Epithelial cell of prostate (primary cell): ENCODE results near the gene SYNE2.
A peak's percentile ranks its signal among the peaks of the same experiment; 100 is the strongest.
"Not testable (repeated sequence)": the region's sequence is repeated elsewhere in the genome, so short reads cannot be mapped to it uniquely, and the experiment has no call there.

Source experiments
- DNase-seq: peaks from one replicate; pipeline ENCODE4 v3.0.0-alpha.2; 2011; ENCODE audit warnings: low read depth, low spot score
- H3K27ac ChIP-seq: fragments of 450-650 bp; 2 replicates; pipeline ENCODE4 v1.5.1; 2017; ENCODE audit warnings: mild to moderate bottlenecking

SYNE2 gene

DNA sequence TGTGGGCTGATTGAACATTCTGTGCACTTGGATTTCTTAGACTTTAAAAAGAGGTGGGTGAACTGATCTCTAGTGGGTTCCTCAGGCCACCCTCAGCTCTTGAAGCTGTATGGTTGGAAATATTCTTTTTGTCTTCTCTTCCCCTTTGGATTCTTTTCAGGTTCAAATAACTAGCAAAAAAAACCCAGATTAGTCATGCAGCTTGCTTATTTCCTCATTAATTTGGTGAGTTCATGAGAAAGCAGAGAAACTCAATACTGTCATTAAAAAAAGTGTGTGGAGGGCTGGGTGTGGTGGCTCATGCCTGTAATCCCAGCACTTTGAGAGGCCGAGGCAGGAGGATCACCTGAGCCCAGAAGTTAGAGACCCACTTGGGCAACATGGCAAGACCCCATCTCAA, 258.0 kb downstream of the SYNE2 start:
- no peak for DNase-seq
- H3K27ac ChIP-seq: peak overlapping the region; percentile 53

DNA sequence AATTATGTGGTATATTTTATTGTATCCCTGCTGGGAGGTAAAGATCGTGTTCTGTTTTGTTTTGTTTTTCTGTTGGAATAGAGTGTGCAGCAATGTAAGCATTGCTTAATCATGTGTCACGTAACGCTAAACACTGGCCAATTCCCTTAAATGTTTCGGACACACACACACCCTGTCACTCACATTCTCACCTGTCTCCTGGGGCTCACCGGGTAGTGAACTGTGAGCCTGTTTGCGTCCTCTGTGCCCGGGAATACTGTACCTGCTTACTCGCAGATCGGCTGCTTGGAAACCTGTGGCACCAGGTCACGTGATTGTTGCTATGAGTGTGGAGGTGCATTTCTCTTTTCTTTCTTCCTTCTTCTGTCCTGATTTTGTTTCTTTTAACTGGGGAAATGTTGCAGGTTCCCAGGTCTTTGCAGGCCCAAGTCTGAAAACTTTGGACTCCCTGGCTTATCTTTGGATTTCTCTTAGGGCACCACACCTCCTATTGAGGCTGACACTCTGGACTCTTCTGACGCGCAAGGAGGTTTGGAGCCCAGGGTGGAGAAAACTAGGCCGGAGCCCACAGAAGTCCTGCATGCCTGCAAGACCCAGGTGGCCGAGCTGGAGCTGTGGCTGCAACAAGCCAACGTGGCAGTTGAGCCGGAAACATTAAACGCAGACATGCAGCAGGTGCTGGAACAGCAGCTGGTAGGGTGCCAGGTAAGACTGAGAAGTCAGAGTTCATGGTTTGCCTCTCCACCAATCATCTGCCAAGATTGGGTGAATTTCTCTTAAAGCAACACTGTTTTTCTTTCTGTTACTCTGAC, 260.3 kb downstream of the SYNE2 start:
- H3K27ac ChIP-seq: peak overlapping the region; percentile 43
- no peak for DNase-seq

DNA sequence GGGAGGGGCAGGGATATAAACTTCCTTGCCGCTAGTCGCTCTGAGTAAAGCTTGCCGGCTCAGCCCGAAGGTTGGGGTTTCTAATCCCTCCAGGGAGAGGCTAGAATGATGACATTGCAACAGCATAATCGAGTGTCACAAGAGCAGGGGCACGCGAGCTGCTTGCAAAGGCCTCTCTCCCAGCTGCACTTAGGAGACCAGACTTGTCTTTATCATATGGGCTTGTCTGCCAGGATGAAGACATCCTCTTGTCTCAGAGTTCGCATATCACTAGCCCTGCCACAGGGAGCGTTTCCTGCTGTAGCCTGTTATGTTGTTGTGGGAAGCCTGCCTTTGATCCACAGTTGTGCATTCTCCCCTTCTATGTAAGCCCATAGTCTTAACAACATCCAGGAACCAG, 261.4 kb downstream of the SYNE2 start:
- H3K27ac ChIP-seq: peak overlapping the region; percentile 43
- no peak for DNase-seq

DNA sequence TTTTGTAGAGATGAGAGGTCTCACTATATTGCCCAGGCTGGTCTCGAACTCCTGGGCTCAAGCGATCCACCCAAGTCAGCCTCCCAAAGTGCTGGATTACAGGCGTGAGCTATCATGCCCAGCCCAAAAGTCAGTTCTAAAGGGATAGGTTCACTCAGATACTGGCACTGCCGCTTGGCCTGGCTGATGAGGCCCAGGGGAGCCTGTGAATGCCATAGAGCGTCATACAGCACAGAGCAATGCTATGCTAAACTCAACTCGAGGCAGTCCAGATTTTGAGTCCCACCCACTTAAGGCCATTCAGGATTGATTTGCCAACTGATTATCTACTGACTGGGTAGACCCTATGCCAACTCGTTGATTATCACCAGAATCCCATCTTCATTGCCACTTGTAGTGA, 262.0 kb downstream of the SYNE2 start:
- no peak overlapping the region for H3K27ac ChIP-seq
- no peak for DNase-seq

DNA sequence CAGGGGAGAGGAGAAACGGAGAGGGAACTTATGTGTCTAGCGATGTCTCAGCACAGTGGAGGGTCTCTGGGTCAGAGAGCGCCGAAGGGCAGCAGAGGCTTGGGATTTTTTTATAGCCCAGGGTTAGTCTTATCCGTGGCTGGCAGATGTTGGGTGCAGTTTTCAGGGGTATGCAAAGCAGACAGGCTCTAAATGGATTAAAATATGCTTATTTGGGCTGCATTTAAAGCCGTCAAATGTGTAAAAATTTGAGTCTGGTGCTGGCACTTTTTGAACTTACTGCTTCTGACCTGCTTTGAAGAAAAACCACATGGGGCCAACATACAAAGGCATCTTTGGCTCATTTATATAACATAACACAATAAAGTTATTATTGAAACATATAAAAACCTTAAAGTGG, 262.6 kb downstream of the SYNE2 start:
- peak overlapping the region; percentile 99 for H3K27ac ChIP-seq

DNA sequence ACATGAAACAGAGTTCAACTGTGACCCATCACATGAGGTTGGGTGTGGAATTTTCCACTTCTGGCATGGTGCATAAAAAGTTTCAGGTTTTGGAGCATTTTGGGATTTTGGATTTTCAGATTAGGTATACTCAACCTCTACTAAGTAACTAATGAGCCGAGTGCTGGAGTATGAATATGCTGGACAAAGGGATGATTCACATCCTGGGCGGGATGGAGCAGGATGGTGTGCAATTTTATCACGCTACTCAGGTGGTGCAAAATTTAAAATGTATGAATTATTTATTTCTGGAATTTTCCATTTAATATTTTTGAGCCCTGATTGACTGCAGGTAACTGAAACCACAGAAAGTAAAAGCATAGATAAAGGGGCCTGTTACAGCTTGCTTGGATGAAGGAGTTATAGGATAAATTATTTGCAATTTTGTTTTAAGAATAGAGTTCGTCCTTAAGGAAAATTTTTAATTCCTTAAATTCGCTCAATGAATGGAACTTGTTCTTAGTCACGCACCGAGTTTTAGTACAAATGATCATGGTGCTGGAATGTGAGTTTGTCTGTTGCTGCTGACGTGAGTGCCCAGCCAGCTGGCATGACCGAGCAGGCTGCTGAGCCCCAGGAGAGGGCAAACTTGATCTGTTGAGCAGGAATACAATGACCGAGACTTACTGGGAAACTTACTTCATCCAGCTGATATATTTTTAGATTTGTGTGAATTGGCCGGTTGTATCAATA, 265.0 kb downstream of the SYNE2 start:
- peak overlapping the region; percentile 99 for H3K27ac ChIP-seq
- DNase-seq: peak; percentile 89

More for the DNA sequence above, 262.6 kb downstream of the SYNE2 start:
- no peak for DNase-seq

DNA sequence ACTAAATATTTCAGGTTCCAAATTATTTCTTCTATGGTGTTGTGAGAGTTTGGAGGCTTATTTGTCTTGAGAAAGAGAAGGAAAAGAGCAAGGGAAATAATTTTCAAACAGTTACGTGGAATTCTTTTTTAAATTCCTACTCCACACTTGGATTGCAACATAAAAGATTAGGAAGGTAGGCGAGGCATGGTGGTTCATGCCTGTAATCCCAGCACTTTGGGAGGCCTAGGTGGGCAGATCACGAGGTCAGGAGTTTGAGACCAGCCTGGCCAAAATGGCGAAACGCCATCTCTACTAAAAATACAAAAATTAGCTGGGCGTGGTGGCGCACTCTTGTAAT, 265.6 kb downstream of the SYNE2 start:
- peak overlapping the region; percentile 99 for H3K27ac ChIP-seq
- DNase-seq: not testable (repeated sequence)

DNA sequence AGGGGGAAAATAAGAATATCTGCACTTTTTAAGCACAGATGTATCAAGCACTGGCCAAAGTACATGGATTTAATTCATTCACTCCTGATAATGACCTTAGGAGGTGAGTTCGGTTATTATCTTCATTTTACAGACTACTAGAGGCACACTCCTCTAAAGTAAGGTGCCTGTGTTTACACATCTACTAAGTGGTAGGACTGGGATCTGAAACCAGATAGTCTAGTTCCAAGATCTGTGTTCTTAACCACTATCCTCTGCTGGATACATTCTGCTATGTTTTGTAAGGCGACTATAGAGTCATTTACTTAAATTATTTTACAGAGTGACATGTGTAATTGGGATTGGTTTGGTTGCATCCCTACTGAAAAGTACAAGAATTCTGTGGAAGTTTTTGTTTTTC, 266.1 kb downstream of the SYNE2 start:
- peak overlapping the region; percentile 99 for H3K27ac ChIP-seq
- no peak for DNase-seq

DNA sequence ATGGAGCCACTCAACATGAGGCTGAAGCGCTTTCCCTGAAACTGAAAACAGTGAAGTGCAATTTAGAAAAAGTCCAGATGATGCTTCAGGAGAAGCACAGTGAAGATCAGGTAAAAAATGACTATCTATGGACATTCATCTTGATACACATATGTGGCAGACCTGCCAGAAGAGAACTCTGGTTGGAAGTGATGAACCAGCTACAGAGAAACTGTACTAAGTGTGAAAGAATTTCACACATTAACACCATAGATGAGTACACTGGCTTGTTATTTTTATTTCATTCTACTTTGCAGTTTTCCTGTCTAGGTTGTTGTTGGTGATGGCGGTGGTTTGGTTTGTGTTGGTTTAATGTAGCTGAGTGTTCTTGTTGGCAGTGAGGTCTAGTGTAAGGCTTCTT, 266.7 kb downstream of the SYNE2 start:
- no peak for DNase-seq
- H3K27ac ChIP-seq: peak overlapping the region; percentile 99

DNA sequence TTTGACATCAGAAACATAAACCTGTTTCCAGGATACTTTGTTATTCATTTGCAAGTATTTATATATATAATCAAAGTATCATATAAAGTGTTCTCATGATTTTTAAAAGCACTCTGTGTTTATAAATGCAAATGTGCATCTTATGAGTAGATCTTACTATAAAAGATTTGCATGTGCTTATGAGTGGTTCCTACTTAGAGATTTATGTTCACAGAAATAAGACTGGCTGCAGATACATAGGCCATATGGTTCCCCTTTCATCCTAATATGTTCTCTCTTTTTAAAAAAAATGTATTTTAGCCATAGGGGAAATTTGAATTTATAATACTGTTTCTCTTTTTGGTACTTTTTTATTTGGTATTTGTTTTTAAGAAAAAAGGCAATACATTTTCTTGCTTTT, 267.2 kb downstream of the SYNE2 start:
- H3K27ac ChIP-seq: peak overlapping the region; percentile 99
- no peak for DNase-seq

DNA sequence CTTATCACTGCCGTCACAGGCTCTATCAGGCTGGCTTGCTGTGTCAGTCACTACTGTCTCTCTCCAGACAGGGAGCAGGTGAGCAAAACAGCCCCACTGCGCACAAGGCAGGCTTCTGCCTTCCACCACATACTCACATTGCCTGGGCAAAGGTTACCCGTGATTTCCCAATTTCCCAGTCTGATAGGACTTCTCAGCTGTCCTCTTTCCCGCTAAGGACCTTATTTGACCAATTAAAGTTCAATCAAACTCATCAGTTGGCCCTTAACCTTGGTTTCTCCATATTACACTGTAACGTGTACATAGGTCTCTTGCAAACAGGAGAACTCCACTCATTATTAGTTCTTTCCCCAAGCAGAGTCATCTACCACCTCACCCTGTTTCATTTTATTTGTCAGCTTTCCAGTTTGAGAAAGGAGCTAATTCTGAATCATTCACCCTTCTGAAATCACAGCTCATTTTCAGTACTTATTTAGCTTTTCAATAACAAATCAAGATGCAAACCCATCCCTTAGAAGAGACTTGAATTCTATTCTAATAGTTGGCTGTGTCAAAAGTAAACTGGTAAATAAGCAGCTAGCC, 270.5 kb downstream of the SYNE2 start:
- H3K27ac ChIP-seq: no peak overlapping the region
- DNase-seq: no peak

DNA sequence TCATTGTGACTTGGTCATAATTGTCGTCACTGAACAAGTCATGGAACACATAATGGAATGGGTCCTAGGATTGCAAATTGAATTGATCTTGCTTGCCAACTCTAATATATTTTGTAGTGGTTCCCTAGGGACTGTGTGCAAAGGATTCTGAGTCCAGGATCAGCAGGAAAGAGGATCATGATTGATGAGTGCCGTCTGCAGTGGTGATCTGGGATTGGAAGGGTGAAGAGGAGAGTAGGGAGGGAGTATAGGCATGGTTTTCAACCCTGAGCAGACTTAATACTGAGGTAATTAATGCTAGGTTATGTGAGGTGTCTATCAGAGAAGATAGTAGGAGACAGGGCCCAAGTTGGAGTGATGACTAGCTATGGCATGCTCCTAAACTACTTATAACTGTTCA, 272.5 kb downstream of the SYNE2 start:
- DNase-seq: no peak
- H3K27ac ChIP-seq: no peak overlapping the region

DNA sequence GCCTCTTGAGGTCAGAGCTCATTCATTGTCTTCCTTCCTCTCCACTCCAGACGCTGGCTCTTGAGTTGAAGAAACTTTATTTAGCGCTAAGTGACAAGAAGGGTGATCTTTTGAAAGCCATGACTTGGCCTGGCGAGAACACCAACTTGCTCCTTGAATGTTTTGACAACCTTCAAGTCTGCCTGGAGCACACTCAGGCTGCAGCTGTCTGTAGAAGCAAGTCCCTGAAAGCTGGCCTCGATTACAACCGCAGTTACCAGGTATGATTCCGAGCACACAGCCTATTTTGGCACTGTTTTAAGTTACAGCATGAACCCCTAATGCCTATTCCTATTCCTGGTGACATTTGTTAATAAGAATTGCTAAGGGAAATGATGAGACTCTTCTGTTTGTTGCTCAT, 273.7 kb downstream of the SYNE2 start:
- no peak for DNase-seq
- no peak overlapping the region for H3K27ac ChIP-seq

DNA sequence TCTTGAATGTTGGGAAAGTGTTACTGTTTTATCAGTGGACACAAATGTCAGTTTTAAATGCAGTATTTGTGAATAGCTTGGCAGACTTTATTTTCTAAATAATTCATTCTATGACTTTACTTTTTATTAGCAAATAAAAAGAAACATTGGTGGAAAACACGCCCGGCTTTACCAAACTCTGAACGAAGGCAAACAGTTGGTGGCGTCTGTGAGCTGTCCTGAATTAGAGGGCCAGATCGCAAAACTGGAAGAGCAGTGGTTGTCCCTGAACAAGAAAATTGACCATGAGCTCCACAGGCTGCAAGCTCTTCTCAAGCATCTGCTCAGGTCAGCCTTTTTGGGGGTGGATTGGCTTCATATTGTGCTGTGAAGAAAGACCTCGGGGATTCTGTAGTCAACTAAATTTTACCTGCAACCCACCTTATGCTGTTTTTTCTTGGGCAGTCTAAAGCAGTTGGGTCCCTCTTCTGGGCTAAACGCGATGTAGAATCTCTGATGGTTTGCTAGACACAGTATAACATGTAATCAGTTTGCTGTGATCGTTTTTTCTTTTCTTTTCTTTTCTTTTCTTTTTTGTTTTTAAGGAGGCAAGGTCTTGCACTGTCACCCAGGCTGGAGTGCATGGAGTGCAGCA, 285.0 kb downstream of the SYNE2 start:
- H3K27ac ChIP-seq: no peak overlapping the region
- DNase-seq: no peak

DNA sequence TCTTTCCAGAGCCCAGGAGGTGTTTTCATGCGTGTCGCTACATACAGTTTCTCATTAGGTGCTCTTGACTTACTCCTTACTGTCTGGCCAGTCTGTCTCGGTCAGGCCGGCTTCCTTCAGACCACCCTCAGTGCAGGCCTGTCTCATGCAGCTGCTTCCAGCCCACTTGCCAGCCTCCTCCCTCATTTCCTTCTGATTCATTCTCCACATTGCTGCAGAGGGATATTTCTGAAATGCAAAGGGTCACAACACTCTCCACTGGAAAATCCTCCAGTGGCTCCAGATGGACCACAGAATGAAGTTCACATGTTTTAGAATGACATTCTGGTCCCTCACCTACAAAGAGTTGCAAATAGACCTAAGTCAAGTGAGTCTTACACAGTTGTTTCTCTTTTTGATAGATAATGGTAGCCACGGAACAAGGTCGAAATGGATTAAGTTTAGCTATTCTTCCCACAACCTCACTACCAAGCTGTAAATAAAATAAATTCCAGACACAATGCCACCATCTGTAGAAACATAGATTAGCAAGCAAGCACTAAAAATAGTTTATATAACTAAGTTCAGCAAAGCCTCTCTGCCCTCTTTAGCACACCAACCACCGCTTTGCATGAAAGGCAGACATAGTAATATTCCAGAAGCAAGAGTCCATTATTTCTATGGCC, 294.5 kb downstream of the SYNE2 start:
- no peak overlapping the region for H3K27ac ChIP-seq
- DNase-seq: no peak

DNA sequence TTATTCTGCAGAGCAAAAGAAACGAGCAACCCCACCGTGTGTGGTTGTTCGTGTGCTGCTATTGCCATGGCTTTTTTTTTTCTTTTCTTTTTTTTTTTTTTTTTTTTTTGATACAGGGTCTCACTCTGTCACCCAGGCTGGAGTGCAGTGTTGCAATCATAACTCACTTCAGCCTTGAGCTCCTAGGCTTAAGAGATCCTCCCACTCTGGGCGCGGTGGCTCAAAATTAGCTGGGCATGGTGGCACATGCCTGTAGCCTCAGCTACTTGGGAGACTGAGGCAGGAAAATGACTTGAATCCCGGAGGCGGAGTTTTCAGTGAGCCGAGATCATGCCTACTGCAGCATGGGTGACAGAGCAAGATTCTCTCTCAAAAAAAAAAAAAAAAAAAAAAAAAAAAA, 297.1 kb downstream of the SYNE2 start:
- DNase-seq: no peak
- H3K27ac ChIP-seq: no peak overlapping the region

DNA sequence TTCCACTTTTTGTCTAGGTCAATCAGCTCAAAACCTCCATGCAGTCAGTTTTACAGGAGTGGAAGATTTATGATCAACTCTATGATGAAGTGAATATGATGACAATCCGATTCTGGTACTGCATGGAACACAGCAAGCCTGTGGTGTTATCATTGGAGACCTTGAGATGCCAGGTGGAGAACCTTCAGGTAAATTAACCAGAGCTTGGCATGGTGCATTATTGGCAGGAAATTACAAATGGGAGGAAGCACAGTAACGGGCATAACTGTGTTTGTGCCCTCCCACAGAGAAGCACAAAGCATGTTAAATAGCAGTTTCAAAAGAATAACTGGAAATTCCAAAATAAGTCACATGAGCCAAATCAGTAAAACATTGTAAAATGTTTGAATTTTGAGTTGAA, 305.8 kb downstream of the SYNE2 start:
- DNase-seq: no peak
- H3K27ac ChIP-seq: no peak overlapping the region

DNA sequence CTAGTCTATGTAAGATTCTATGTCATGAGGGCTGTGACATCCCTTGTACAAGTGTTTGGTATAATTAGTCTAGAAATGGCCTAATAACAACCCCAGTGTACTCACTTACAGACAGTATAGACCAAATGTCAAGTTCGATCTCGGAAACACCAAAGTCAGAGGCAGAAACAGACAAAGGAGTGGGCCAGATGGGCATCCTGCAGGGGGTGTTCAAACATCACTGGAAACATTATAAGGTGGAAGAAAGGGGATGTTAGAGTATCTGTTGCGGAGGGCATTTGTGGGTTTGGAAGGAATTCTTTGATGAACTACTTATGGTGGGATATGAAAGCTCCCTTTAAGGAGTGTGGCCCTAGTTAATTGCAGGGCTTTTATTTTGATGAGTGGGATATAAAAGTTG, 306.8 kb downstream of the SYNE2 start:
- no peak overlapping the region for H3K27ac ChIP-seq
- no peak for DNase-seq

DNA sequence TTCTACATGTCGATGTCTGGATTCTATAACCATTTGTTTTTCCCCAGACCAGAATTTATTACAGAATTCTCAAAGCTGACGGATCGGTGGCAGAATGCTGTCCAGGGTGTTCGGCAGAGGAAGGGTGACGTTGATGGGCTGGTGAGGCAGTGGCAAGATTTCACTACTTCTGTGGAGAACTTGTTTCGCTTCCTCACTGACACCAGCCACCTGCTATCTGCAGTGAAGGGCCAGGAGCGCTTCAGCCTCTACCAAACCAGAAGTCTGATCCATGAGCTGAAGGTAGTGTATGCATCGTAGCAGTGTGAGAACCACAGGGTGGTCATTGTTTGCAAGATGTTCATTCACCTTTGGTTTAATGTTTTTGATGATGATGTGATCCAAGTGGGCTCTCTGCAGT, 317.4 kb downstream of the SYNE2 start:
- no peak for DNase-seq
- H3K27ac ChIP-seq: no peak overlapping the region

DNA sequence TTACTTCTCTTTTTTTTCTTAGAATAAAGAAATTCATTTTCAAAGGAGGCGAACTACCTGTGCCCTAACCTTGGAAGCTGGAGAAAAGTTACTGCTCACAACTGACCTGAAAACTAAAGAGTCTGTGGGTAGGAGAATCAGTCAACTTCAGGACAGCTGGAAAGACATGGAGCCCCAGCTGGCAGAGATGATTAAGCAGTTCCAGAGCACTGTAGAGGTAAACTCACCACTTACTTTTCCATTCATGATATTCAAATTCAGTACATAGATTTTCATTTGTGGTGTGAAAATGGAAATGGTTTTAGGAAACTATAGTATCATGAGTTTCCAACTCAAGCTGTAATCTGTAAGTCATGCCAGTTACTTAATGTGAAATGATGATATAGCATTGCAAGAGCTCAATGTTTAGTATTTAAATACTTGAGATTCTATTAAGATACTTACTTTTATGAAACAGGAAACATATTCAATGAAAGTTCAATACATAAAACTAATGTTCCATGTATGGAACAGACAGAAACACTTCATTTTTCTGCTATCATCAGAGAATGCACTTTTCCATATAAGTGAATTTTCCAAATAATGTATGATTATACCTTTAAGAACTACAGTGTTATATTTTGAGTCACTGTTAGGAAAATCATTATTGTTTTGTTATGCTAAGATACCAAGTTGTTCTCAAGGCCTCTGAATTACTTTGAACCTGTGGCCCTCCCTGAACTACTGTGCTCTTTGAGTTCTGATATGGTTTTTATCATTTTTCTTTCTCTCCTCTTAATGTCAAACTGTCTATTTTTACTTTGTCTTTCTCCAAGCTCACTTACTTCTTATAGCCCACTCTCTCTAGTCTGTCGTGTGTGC, 322.3 kb downstream of the SYNE2 start:
- H3K27ac ChIP-seq: no peak overlapping the region
- no peak for DNase-seq
